Liver (tissue), 9 donors: ENCODE results near the gene STX2. TPM values are rescaled to one million over a fixed set of nuclear protein-coding genes. Genes with fewer than 3 reads are reported as not detected.
A peak's percentile ranks its signal among the peaks of the same experiment; 100 is the strongest.

Experiments used
- DNase-seq: peaks from one replicate; pipeline ENCODE4 v3.0.0-alpha.2; 2017; ENCODE audit warnings: low spot score
- H3K27ac ChIP-seq, 2 donors: one replicate each; pipeline ENCODE4 v1.7.0; 2013; ENCODE audit warnings: inconsistent platforms in 2 of 2, low read length in 2 of 2, control low read depth in 1 of 2, low read depth in 1 of 2, mild to moderate bottlenecking in 1 of 2
- H3K27me3 ChIP-seq, 4 donors: one replicate each; pipeline versions ENCODE4 v1.6.1 to v1.7.0; 2013; ENCODE audit warnings: low read length in 3 of 4, inconsistent platforms in 1 of 4, mild to moderate bottlenecking in 1 of 4, moderate library complexity in 1 of 4; ENCODE audit not compliant: control insufficient read depth in 4 of 4, insufficient read depth in 4 of 4
- H3K36me3 ChIP-seq, 4 donors: one replicate each; pipeline versions ENCODE4 v1.6.1 to v1.7.0; 2013; ENCODE audit warnings: low read length in 3 of 4, mild to moderate bottlenecking in 3 of 4, low read depth in 1 of 4, moderate library complexity in 1 of 4; ENCODE audit not compliant: control insufficient read depth in 4 of 4, insufficient read depth in 3 of 4
- H3K4me1 ChIP-seq, 4 donors: one replicate each; pipeline versions ENCODE4 v1.6.1 to v1.7.0; 2013; ENCODE audit warnings: low read length in 3 of 4, mild to moderate bottlenecking in 3 of 4, moderate library complexity in 1 of 4; ENCODE audit not compliant: control insufficient read depth in 4 of 4, insufficient read depth in 4 of 4
- H3K4me3 ChIP-seq, 3 donors: one replicate each; pipeline versions ENCODE4 v1.6.1 to v1.7.0; 2013; ENCODE audit warnings: low read length in 3 of 3, control low read depth in 1 of 3, low read depth in 1 of 3, mild to moderate bottlenecking in 1 of 3
- H3K9ac ChIP-seq, 2 donors: one replicate each; pipeline ENCODE4 v1.7.0; 2013; ENCODE audit warnings: low read length in 2 of 2, mild to moderate bottlenecking in 2 of 2, moderate library complexity in 2 of 2, control low read depth in 1 of 2, low read depth in 1 of 2
- H3K9me3 ChIP-seq, 4 donors: one replicate each; pipeline versions ENCODE4 v1.6.1 to v1.7.0; 2013; ENCODE audit warnings: low read length in 3 of 4; ENCODE audit not compliant: control insufficient read depth in 4 of 4
- ATF3 ChIP-seq: IDR thresholded peaks from 2 replicates; pipeline ENCODE4 v1.6.1; 2016; ENCODE audit warnings: antibody characterized with exemption
- EGR1 ChIP-seq, 2 donors: IDR thresholded peaks; 2 replicates each; pipeline ENCODE4 v1.6.1; 2016 to 2018; ENCODE audit warnings: antibody characterized with exemption in 2 of 2, low read depth in 2 of 2
- FOXA1 ChIP-seq: IDR thresholded peaks from 2 replicates; pipeline ENCODE4 v1.6.1; 2016; ENCODE audit warnings: antibody characterized with exemption
- FOXA2 ChIP-seq: IDR thresholded peaks from 2 replicates; pipeline ENCODE4 v1.6.1; 2016; ENCODE audit warnings: antibody characterized with exemption
- GABPA ChIP-seq, 2 donors: IDR thresholded peaks in 1 of 2; conservative IDR thresholded peaks in 1 of 2; 2 replicates each; pipeline ENCODE4 v1.6.1; 2016; ENCODE audit warnings: antibody characterized with exemption in 2 of 2, mild to moderate bottlenecking in 1 of 2, moderate library complexity in 1 of 2
- HNF4A ChIP-seq, 2 donors: conservative IDR thresholded peaks; 2 replicates each; pipeline ENCODE4 v1.6.1; 2016; ENCODE audit warnings: antibody characterized with exemption in 2 of 2, mild to moderate bottlenecking in 2 of 2
- HNF4G ChIP-seq: IDR thresholded peaks from 2 replicates; pipeline ENCODE4 v1.6.1; 2016; ENCODE audit warnings: antibody characterized with exemption
- JUND ChIP-seq, 2 donors: IDR thresholded peaks; 2 replicates each; pipeline ENCODE4 v1.6.1; 2016; ENCODE audit warnings: antibody characterized with exemption in 2 of 2
- NR2F2 ChIP-seq: IDR thresholded peaks from 2 replicates; pipeline ENCODE4 v1.6.1; 2016; ENCODE audit warnings: antibody characterized with exemption
- RXRA ChIP-seq, 2 donors: IDR thresholded peaks; 2 replicates each; pipeline ENCODE4 v1.6.1; 2017 to 2018; ENCODE audit warnings: antibody characterized with exemption in 2 of 2, mild to moderate bottlenecking in 1 of 2
- SP1 ChIP-seq: IDR thresholded peaks from 2 replicates; pipeline ENCODE4 v1.6.1; 2018; ENCODE audit warnings: antibody characterized with exemption, mild to moderate bottlenecking
- TAF1 ChIP-seq: conservative IDR thresholded peaks from 2 replicates; pipeline ENCODE4 v1.6.1; 2016; ENCODE audit warnings: antibody characterized with exemption, mild to moderate bottlenecking
- YY1 ChIP-seq: IDR thresholded peaks from 2 replicates; pipeline ENCODE4 v1.6.1; 2016; ENCODE audit warnings: antibody characterized with exemption, mild to moderate bottlenecking
- WGBS: extraction: QIAGEN DNeasy Blood & Tissue Kit; methylation state at CpG from one replicate; pipeline ENCODE4 v1.1.7; 2013; 5-methylcytosine and 5-hydroxymethylcytosine counted together
- polyA plus RNA-seq, 2 donors: library from polyadenylated mRNA; stranded (reverse) in 1 of 2; unstranded in 1 of 2; fragments of 200-250 nt in 1 of 2; fragments of >200 nt in 1 of 2; fragmentation: Nextera tagmentation in 1 of 2; extraction: Ambion mirVana in 1 of 2; gene quantifications; one replicate each; pipeline versions ENCODE4 v1.2.1 to v1.2.3, GENCODE V29; 2013 to 2015
- total RNA-seq, 2 donors: library from RNA; depleted of rRNA; stranded (reverse); fragments of >200 nt; gene quantifications; one replicate each; pipeline ENCODE4 v1.2.3, GENCODE V29; 2014
- TF ChIP-seq, protein P1 (sequence below): fragments of 150-350 bp; IDR thresholded peaks from 2 replicates; pipeline ENCODE4 v1.5.1; 2017; ENCODE audit warnings: improper control_type of control experiment, low read depth, low read length; ENCODE audit not compliant: missing input control
- TF ChIP-seq, protein P2 (sequence below): IDR thresholded peaks from 2 replicates; pipeline ENCODE4 v1.6.1; 2016; ENCODE audit warnings: antibody characterized with exemption, mild to moderate bottlenecking
- TF ChIP-seq, protein P3 (sequence below): IDR thresholded peaks from 2 replicates; pipeline ENCODE4 v1.6.1; 2016; ENCODE audit warnings: antibody characterized with exemption
- TF ChIP-seq, protein P4 (sequence below): IDR thresholded peaks from 2 replicates; pipeline ENCODE4 v1.6.1; 2016; ENCODE audit warnings: antibody characterized with exemption
- donor health status: healthy.
- donor health status: healthy.
- donor health status: healthy.
- donor health status: healthy.
- donor health status: healthy.

The STX2 gene
- total and polyA plus RNA-seq, 4 donors = 4.7 to 13.8 (median 8.9) TPM

GRCh38 chr12:130745921-130746320 is 93.1 kb downstream of the STX2 start:
- Histone ChIP-seq H3K27ac (no peak overlapping the region), H3K4me1 (peaks cover 2 to 26% (median 20%) of the 10 kb centered on the region in 4 donors), H3K36me3 (no peaks in the 10 kb centered on the region), H3K9me3 (no peaks in the 10 kb centered on the region), H3K4me3 (no peak overlapping the region), H3K27me3 (no peaks in the 10 kb centered on the region), H3K9ac (no peak overlapping the region)
- TF ChIP-seq, protein P1, sequence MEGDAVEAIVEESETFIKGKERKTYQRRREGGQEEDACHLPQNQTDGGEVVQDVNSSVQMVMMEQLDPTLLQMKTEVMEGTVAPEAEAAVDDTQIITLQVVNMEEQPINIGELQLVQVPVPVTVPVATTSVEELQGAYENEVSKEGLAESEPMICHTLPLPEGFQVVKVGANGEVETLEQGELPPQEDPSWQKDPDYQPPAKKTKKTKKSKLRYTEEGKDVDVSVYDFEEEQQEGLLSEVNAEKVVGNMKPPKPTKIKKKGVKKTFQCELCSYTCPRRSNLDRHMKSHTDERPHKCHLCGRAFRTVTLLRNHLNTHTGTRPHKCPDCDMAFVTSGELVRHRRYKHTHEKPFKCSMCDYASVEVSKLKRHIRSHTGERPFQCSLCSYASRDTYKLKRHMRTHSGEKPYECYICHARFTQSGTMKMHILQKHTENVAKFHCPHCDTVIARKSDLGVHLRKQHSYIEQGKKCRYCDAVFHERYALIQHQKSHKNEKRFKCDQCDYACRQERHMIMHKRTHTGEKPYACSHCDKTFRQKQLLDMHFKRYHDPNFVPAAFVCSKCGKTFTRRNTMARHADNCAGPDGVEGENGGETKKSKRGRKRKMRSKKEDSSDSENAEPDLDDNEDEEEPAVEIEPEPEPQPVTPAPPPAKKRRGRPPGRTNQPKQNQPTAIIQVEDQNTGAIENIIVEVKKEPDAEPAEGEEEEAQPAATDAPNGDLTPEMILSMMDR = no peak
- TF ChIP-seq EGR1 (IDR thresholded peaks at IDR 0.05; ENCODE audit: low read depth in 2 of 2) = no peak
- no peak for TF ChIP-seq HNF4G
- no peak for TF ChIP-seq SP1
- TF ChIP-seq, protein P2, sequence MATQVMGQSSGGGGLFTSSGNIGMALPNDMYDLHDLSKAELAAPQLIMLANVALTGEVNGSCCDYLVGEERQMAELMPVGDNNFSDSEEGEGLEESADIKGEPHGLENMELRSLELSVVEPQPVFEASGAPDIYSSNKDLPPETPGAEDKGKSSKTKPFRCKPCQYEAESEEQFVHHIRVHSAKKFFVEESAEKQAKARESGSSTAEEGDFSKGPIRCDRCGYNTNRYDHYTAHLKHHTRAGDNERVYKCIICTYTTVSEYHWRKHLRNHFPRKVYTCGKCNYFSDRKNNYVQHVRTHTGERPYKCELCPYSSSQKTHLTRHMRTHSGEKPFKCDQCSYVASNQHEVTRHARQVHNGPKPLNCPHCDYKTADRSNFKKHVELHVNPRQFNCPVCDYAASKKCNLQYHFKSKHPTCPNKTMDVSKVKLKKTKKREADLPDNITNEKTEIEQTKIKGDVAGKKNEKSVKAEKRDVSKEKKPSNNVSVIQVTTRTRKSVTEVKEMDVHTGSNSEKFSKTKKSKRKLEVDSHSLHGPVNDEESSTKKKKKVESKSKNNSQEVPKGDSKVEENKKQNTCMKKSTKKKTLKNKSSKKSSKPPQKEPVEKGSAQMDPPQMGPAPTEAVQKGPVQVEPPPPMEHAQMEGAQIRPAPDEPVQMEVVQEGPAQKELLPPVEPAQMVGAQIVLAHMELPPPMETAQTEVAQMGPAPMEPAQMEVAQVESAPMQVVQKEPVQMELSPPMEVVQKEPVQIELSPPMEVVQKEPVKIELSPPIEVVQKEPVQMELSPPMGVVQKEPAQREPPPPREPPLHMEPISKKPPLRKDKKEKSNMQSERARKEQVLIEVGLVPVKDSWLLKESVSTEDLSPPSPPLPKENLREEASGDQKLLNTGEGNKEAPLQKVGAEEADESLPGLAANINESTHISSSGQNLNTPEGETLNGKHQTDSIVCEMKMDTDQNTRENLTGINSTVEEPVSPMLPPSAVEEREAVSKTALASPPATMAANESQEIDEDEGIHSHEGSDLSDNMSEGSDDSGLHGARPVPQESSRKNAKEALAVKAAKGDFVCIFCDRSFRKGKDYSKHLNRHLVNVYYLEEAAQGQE = no peak
- TF ChIP-seq, protein P3, sequence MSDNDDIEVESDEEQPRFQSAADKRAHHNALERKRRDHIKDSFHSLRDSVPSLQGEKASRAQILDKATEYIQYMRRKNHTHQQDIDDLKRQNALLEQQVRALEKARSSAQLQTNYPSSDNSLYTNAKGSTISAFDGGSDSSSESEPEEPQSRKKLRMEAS = no peak
- TF ChIP-seq JUND (IDR thresholded peaks at IDR 0.05) = no peak
- no peak for TF ChIP-seq TAF1
- no peak for TF ChIP-seq NR2F2
- TF ChIP-seq RXRA (IDR thresholded peaks at IDR 0.05) = no peak
- 96% methylated on average over 4 of the region's 4 CpGs for WGBS
- DNase-seq = no peak

GRCh38 chr12:130744274-130744673 is 94.8 kb downstream of the STX2 start:
- no peaks in the 10 kb centered on the region for H3K27me3 ChIP-seq
- H3K9ac ChIP-seq = no peak overlapping the region
- H3K36me3 ChIP-seq = no peaks in the 10 kb centered on the region
- H3K9me3 ChIP-seq = no peaks in the 10 kb centered on the region
- H3K4me3 ChIP-seq = no peak overlapping the region
- peaks cover 2 to 26% (median 20%) of the 10 kb centered on the region in 4 donors for H3K4me1 ChIP-seq
- H3K27ac ChIP-seq = peak overlapping the region; percentile 8 to 43
- WGBS = 40% methylated on average over 5 of the region's 5 CpGs
- DNase-seq = no peak
- TF ChIP-seq, protein P4, sequence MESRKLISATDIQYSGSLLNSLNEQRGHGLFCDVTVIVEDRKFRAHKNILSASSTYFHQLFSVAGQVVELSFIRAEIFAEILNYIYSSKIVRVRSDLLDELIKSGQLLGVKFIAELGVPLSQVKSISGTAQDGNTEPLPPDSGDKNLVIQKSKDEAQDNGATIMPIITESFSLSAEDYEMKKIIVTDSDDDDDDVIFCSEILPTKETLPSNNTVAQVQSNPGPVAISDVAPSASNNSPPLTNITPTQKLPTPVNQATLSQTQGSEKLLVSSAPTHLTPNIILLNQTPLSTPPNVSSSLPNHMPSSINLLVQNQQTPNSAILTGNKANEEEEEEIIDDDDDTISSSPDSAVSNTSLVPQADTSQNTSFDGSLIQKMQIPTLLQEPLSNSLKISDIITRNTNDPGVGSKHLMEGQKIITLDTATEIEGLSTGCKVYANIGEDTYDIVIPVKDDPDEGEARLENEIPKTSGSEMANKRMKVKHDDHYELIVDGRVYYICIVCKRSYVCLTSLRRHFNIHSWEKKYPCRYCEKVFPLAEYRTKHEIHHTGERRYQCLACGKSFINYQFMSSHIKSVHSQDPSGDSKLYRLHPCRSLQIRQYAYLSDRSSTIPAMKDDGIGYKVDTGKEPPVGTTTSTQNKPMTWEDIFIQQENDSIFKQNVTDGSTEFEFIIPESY = no peak
- peak in 1 of 2 donors; percentile 41 for TF ChIP-seq JUND (IDR thresholded peaks at IDR 0.05)
- no peak for TF ChIP-seq ATF3
- peak; percentile 49 for TF ChIP-seq FOXA2
- TF ChIP-seq YY1 = peak; percentile 55
- peak; percentile 88 to 89 for TF ChIP-seq HNF4A (conservative IDR thresholded peaks at IDR 0.05)
- TF ChIP-seq NR2F2 = no peak
- peak; percentile 82 for TF ChIP-seq SP1
- TF ChIP-seq, protein P1 = no peak
- TF ChIP-seq, protein P2 = peak; percentile 42
- TF ChIP-seq FOXA1 = no peak
- peak; percentile 78 for TF ChIP-seq HNF4G
- TF ChIP-seq EGR1 (IDR thresholded peaks at IDR 0.05; ENCODE audit: low read depth in 2 of 2) = no peak
- TF ChIP-seq GABPA (IDR thresholded peaks at IDR 0.05 in 1 of 2, conservative IDR thresholded peaks at IDR 0.05 in 1 of 2) = no peak
- TF ChIP-seq TAF1 = no peak
- TF ChIP-seq, protein P3 = peak; percentile 40
- peak; percentile 84 to 89 for TF ChIP-seq RXRA (IDR thresholded peaks at IDR 0.05)
